Right lobe of liver (tissue), 6 donors: ENCODE data around the gene DYNLL2. TPM values are rescaled to one million over a fixed set of nuclear protein-coding genes. Genes with fewer than 3 reads are reported as not detected.
A peak's percentile ranks its signal among the peaks of the same experiment; 100 is the strongest.

Experiments used
- ATAC-seq, 4 donors: fragments of 200-7000 bp; cut with Tn5 transposase; one replicate each; pipeline ENCODE4 v1.9.1; 2020; ENCODE audit warnings: mild to moderate bottlenecking in 4 of 4, moderate library complexity in 4 of 4
- DNase-seq, 3 donors: peaks; one replicate each; pipeline ENCODE4 v3.0.0-alpha.2; 2020
- H3K27ac ChIP-seq, 3 donors: fragments of 200-600 bp; one replicate each; pipeline ENCODE4 v1.8.0; 2022
- H3K27me3 ChIP-seq, 2 donors: fragments of 200-600 bp; one replicate each; pipeline ENCODE4 v1.8.0; 2022
- H3K36me3 ChIP-seq, 4 donors: fragments of 200-600 bp; sonication (generic) in 1 of 4; one replicate each; pipeline versions ENCODE4 v1.5.1 to v1.8.0; 2017 to 2022; ENCODE audit warnings: control low read depth in 1 of 4
- H3K4me1 ChIP-seq, 4 donors: fragments of 200-600 bp; sonication (generic) in 1 of 4; one replicate each; pipeline versions ENCODE4 v1.5.1 to v1.8.0; 2017 to 2022; ENCODE audit warnings: control low read depth in 1 of 4
- H3K4me3 ChIP-seq, 3 donors: fragments of 200-600 bp; one replicate each; pipeline ENCODE4 v1.8.0; 2022
- H3K9me3 ChIP-seq, 4 donors: fragments of 200-600 bp; sonication (generic) in 1 of 4; one replicate each; pipeline versions ENCODE4 v1.5.1 to v1.8.0; 2017 to 2022; ENCODE audit warnings: control low read depth in 1 of 4
- POLR2A ChIP-seq: fragments of 450-650 bp; IDR thresholded peaks from one replicate; pipeline ENCODE4 v1.6.1; 2017; ENCODE audit warnings: antibody characterized with exemption, mild to moderate bottlenecking
- WGBS: methylation state at CpG from one replicate; pipeline ENCODE4 v1.1.6; 2018; ENCODE audit warnings: low coverage, low lambda C conversion rate; ENCODE audit not compliant: insufficient coverage; ENCODE audit errors: missing lambda C conversion rate; 5-methylcytosine and 5-hydroxymethylcytosine counted together
- intact Hi-C, 2 donors: fragments of 100-400 bp; cut with DNase I; formaldehyde crosslinking; loops; one replicate each; pipeline versions ENCODE4 v1.11.2 to v1.14.1; 2022
- total RNA-seq, 6 experiments: library from RNA; depleted of rRNA in 2 of 6; stranded (reverse); fragments of >200 nt in 2 of 6; fragmentation: NEBNext Ultra II Directional in 3 of 6; extraction: Animal tissue kit (Norgen Biotek cat#: 25700) in 3 of 6; gene quantifications; one replicate each; pipeline versions ENCODE4 v1.1.0 to v1.2.4, GENCODE V29; 2016 to 2023
- TF ChIP-seq, protein P1 (sequence below), 4 donors: fragments of 200-600 bp in 3 of 4; fragments of 450-650 bp in 1 of 4; IDR thresholded peaks; one replicate each; pipeline versions ENCODE4 v1.5.1 to v1.8.0; 2016 to 2022; ENCODE audit warnings: antibody characterized with exemption in 4 of 4, mild to moderate bottlenecking in 2 of 4
- donor health status: DM: no; HTN: yes; CAD: no.
- donor health status: DM: no; HTN: no; CAD: no.
- donor health status: DM: no; HTN: no; CAD: no.
- donor health status: DM: no; HTN: yes; CAD: no.
- donor health status: DM: no; HTN: yes; CAD: no.

DYNLL2 gene
- total RNA-seq, 6 experiments from 2014 or later: 13.3 to 28.7 (median 17.7) TPM

DNA sequence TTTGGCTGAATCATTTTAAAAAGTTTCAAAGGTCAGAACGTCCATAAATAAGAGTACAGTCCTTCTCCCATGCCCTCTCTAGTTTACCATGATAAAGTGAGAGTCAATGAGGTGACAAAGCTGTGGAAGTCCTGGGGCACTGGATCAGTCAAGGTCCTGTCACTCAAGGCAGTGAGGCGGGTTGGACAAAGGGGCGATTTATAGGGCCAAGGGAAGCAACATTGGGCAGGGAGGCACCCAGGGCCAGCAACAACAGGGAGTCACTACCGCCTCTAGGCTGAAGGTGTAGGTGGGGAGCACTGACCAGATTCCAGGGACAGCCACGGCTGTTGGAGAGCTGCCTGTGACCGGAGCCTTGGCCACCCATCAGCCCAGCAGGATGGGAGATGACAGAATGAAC, 28.6 kb upstream of the DYNLL2 start:
- intact Hi-C loops: no loop called here
- Histone ChIP-seq H3K27me3 (no peaks in the 10 kb centered on the region), H3K4me1 (no peaks in the 10 kb centered on the region), H3K36me3 (no peaks in the 10 kb centered on the region), H3K27ac (no peak overlapping the region), H3K9me3 (no peaks in the 10 kb centered on the region), H3K4me3 (no peak overlapping the region)
- DNase-seq: no peak
- TF ChIP-seq, protein P1, sequence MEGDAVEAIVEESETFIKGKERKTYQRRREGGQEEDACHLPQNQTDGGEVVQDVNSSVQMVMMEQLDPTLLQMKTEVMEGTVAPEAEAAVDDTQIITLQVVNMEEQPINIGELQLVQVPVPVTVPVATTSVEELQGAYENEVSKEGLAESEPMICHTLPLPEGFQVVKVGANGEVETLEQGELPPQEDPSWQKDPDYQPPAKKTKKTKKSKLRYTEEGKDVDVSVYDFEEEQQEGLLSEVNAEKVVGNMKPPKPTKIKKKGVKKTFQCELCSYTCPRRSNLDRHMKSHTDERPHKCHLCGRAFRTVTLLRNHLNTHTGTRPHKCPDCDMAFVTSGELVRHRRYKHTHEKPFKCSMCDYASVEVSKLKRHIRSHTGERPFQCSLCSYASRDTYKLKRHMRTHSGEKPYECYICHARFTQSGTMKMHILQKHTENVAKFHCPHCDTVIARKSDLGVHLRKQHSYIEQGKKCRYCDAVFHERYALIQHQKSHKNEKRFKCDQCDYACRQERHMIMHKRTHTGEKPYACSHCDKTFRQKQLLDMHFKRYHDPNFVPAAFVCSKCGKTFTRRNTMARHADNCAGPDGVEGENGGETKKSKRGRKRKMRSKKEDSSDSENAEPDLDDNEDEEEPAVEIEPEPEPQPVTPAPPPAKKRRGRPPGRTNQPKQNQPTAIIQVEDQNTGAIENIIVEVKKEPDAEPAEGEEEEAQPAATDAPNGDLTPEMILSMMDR (IDR thresholded peaks at IDR 0.05): no peak
- no peak for TF ChIP-seq POLR2A
- no peak for ATAC-seq
- 71% methylated on average over 3 of the region's 6 CpGs for WGBS

DNA sequence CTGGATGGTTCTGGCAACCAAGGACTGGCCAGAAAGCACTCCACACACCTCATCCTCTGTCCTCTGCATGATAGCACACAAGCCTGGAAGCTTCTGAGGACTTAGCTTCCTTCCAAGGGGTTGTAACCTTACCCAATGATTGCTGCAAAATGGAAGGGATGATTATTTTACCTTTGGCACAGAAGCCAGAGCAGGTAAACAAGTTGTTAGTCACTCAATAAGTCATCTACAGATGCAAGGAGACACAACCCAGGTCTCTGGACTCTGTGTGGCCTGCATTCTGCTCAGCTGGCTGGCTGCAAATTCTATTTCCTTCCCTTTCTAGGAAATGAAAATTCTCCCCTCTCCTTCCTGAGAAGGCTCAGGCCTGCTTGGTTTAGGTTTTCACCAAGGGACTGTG, 26.7 kb upstream of the DYNLL2 start:
- intact Hi-C loops: no loop called here
- Histone ChIP-seq H3K4me3 (no peak overlapping the region), H3K27ac (no peak overlapping the region), H3K9me3 (no peaks in the 10 kb centered on the region), H3K36me3 (no peaks in the 10 kb centered on the region), H3K4me1 (no peaks in the 10 kb centered on the region), H3K27me3 (no peaks in the 10 kb centered on the region)
- TF ChIP-seq POLR2A: no peak
- no peak for DNase-seq
- no peak for ATAC-seq

DNA sequence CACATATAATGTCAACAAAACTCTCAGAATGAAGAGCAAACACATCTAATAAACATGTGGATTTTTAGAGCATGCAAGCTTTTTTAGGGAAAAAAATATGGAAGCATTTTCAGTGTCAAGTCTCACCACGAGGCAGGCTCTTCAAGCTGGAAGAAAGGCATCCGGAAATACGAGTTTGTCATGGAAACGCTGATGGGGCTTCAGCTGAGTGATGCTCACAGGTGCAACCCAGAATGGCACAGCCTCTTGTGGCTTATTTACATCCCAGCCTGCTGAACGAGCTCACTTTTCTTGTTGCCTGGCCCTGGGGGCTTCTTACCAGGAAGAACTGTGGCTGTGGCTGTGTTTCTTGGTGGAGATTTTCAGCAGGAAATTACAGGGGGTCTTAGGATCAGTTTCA, 24.1 kb upstream of the DYNLL2 start:
- WGBS: 37% methylated on average over 5 of the region's 5 CpGs
- intact Hi-C loops: no loop called here
- TF ChIP-seq POLR2A: no peak
- TF ChIP-seq, protein P1 (IDR thresholded peaks at IDR 0.05): no peak

DNA sequence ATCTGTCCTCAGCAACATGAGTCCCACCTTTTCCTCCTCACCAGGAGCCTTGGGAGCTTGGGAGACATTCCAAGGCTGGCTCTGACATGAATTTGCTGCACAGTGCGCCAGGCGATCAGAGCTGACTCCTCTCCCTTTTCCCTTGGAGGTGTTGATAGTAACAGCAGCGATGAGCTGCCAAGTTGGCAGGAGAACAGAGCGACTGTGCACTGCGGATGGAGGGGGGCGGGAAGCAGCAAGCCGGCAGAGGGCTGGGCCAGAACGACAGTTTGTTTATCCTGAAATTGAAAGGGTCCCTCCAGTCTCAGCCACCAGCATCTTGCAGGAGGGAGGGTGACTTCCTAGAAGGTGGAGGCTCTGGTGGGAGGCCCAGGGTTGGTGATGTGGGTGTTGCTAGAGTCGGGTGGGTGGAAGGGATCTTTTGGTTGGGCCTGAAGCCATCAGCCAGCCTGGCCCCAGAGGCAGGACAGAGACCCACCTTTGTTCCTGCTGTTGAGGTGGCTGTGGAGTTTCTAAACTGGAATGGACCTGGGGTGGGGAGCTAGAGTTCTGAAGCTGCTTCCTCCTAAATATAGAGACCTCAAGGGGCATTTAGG, 22.5 kb upstream of the DYNLL2 start:
- WGBS: no CpG with 5 or more reads among the region's 9 CpGs
- no peaks in the 10 kb centered on the region for H3K36me3 ChIP-seq
- TF ChIP-seq, protein P1 (IDR thresholded peaks at IDR 0.05): no peak
- TF ChIP-seq POLR2A: no peak
- no peaks in the 10 kb centered on the region for H3K27me3 ChIP-seq
- intact Hi-C loops: no loop called here
- no peaks in the 10 kb centered on the region for H3K4me1 ChIP-seq
- H3K4me3 ChIP-seq: no peak overlapping the region
- ATAC-seq: peak; percentile 37 to 65 (median 45)
- H3K9me3 ChIP-seq: no peaks in the 10 kb centered on the region
- no peak for DNase-seq
- H3K27ac ChIP-seq: no peak overlapping the region

More for the DNA sequence above, 24.1 kb upstream of the DYNLL2 start:
- Histone ChIP-seq H3K27ac (no peak overlapping the region), H3K4me1 (no peaks in the 10 kb centered on the region), H3K27me3 (no peaks in the 10 kb centered on the region), H3K9me3 (no peaks in the 10 kb centered on the region), H3K36me3 (no peaks in the 10 kb centered on the region), H3K4me3 (no peak overlapping the region)
- ATAC-seq: no peak
- no peak for DNase-seq

DNA sequence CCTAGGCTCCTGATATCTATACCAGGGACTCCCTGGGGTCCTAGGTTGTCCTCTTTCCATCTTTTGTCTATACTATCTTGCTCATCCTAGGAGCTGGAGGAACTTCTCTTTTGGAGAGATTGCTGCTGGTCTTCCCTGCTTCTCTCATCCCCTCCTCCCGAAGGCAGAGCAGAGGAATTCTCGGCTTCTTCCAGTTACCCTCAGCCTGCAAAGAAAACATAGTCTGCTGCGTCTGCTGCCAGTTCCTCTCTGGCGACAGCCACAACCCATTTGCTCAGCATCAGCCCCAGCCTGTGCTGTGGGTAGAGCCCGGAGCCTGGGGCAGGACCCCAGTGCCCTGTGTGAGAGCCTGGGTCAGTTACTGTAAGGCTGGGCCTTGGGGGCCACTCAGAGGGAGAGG, 21.5 kb upstream of the DYNLL2 start:
- Histone ChIP-seq H3K9me3 (no peaks in the 10 kb centered on the region), H3K4me3 (no peak overlapping the region), H3K27me3 (no peaks in the 10 kb centered on the region), H3K4me1 (no peaks in the 10 kb centered on the region), H3K27ac (no peak overlapping the region), H3K36me3 (no peaks in the 10 kb centered on the region)
- intact Hi-C loops: no loop called here
- 51% methylated on average over 4 of the region's 5 CpGs for WGBS
- no peak for TF ChIP-seq POLR2A
- TF ChIP-seq, protein P1 (IDR thresholded peaks at IDR 0.05): no peak
- no peak for ATAC-seq
- DNase-seq: no peak
